ENCODE measurements around the gene DAPK2. TPM values are rescaled to one million over a fixed set of nuclear protein-coding genes. Genes with fewer than 3 reads are reported as not detected.
"Not testable (repeated sequence)": the region's sequence is repeated elsewhere in the genome, so short reads cannot be mapped to it uniquely, and the experiment has no call there.

The DAPK2 gene
- total RNA-seq, 1 donor from 2014 or later: 0.88 TPM

GRCh38 chr15:63901912-63902670 lies 144.2 kb downstream of the DAPK2 start:
- ATAC-seq (no peak), DNase-seq (ENCODE audit: low spot score) (no peak)

GRCh38 chr15:63900306-63900705 lies 146.0 kb downstream of the DAPK2 start:
- DNase-seq (ENCODE audit: low spot score) (no peak), ATAC-seq (no peak)

- not testable (repeated sequence) for DNase-seq (ENCODE audit: low spot score); ATAC-seq
Observed at GRCh38 chr15:63899606-63900005, 146.7 kb downstream of the DAPK2 start.

- ATAC-seq: peak; percentile 77
- no peak for DNase-seq (ENCODE audit: low spot score)
Observed at GRCh38 chr15:63899193-63899592, 147.1 kb downstream of the DAPK2 start.

GRCh38 chr15:63896336-63897115 lies 149.8 kb downstream of the DAPK2 start:
- ATAC-seq: peak; percentile 52
- no peak for DNase-seq (ENCODE audit: low spot score)

GRCh38 chr15:63895787-63896218 lies 150.5 kb downstream of the DAPK2 start:
- DNase-seq (ENCODE audit: low spot score): no peak
- no peak for ATAC-seq

GRCh38 chr15:63895194-63895593 lies 151.1 kb downstream of the DAPK2 start:
- DNase-seq (ENCODE audit: low spot score) (no peak), ATAC-seq (no peak)

- ATAC-seq (no peak), DNase-seq (ENCODE audit: low spot score) (no peak)
Observed at GRCh38 chr15:63894662-63894949, 151.7 kb downstream of the DAPK2 start.

GRCh38 chr15:63893866-63894661 lies 152.2 kb downstream of the DAPK2 start:
- DNase-seq (ENCODE audit: low spot score): no peak

GRCh38 chr15:63892794-63893441 lies 153.4 kb downstream of the DAPK2 start:
- ATAC-seq (no peak), DNase-seq (ENCODE audit: low spot score) (no peak)

More at GRCh38 chr15:63893866-63894661, 152.2 kb downstream of the DAPK2 start:
- ATAC-seq: no peak

GRCh38 chr15:63891768-63892133 lies 154.5 kb downstream of the DAPK2 start:
- DNase-seq (ENCODE audit: low spot score): no peak

GRCh38 chr15:63891079-63891767 lies 155.1 kb downstream of the DAPK2 start:
- peak; percentile 78 for ATAC-seq
- DNase-seq (ENCODE audit: low spot score): peak; percentile 85

More at GRCh38 chr15:63891768-63892133, 154.5 kb downstream of the DAPK2 start:
- ATAC-seq: no peak

- no peak for DNase-seq (ENCODE audit: low spot score)
- no peak for ATAC-seq
Observed at GRCh38 chr15:63890617-63891016, 155.7 kb downstream of the DAPK2 start.

- no peak for ATAC-seq
- DNase-seq (ENCODE audit: low spot score): no peak
Observed at GRCh38 chr15:63889831-63890230, 156.5 kb downstream of the DAPK2 start.

GRCh38 chr15:63888823-63889222 lies 157.5 kb downstream of the DAPK2 start:
- no peak for DNase-seq (ENCODE audit: low spot score)
- no peak for ATAC-seq

GRCh38 chr15:63888146-63888545 lies 158.1 kb downstream of the DAPK2 start:
- peak; percentile 93 for ATAC-seq
- peak; percentile 93 for DNase-seq (ENCODE audit: low spot score)

- DNase-seq (ENCODE audit: low spot score): no peak
- no peak for ATAC-seq
Observed at GRCh38 chr15:63887630-63888029, 158.7 kb downstream of the DAPK2 start.

GRCh38 chr15:63884953-63885352 lies 161.3 kb downstream of the DAPK2 start:
- ATAC-seq (no peak), DNase-seq (ENCODE audit: low spot score) (no peak)

- DNase-seq (ENCODE audit: low spot score): no peak
- ATAC-seq: no peak
Observed at GRCh38 chr15:63881431-63881830, 164.9 kb downstream of the DAPK2 start.

GRCh38 chr15:63880744-63881143 lies 165.5 kb downstream of the DAPK2 start:
- ATAC-seq: no peak
- no peak for DNase-seq (ENCODE audit: low spot score)
